Measurements from ENCODE around the gene PALLD.

DNA sequence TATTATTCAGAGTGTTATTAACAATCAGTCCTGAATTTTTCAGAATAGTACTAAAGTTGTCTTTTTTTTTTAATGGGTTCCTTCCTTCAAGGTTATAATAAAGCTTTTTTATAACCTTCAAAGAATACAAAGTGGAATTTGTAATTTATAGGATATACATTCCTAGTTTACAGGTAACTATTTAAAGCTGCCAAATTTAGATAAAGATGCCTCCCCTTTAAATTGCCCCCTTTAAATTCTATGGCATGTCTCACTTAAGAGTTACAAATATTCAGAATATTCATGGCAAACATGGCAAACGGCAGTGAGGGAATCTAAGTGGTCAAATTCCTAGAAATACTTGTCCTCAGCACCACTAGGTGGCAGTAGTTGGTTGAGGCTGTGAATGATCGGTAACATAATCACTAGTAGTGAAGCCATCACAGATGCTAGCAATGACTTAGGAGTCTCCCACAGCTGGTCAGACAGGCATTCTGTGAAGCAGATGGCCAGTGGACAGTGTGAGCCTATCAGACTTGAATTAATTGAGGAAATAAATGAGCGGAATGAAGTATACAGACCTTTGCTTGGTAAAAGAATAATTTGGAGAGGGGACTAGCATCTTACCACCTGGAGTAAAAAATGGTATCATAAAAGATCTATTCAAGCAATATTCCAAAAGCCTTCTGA lies 426.8 kb downstream of the PALLD start:
- TF ChIP-seq, protein P1, sequence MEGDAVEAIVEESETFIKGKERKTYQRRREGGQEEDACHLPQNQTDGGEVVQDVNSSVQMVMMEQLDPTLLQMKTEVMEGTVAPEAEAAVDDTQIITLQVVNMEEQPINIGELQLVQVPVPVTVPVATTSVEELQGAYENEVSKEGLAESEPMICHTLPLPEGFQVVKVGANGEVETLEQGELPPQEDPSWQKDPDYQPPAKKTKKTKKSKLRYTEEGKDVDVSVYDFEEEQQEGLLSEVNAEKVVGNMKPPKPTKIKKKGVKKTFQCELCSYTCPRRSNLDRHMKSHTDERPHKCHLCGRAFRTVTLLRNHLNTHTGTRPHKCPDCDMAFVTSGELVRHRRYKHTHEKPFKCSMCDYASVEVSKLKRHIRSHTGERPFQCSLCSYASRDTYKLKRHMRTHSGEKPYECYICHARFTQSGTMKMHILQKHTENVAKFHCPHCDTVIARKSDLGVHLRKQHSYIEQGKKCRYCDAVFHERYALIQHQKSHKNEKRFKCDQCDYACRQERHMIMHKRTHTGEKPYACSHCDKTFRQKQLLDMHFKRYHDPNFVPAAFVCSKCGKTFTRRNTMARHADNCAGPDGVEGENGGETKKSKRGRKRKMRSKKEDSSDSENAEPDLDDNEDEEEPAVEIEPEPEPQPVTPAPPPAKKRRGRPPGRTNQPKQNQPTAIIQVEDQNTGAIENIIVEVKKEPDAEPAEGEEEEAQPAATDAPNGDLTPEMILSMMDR (IDR thresholded peaks at IDR 0.05): peak; percentile 48 to 65 (median 58)
- peak in 1 of 2 donors; percentile 54 for TF ChIP-seq POLR2AphosphoS5 (IDR thresholded peaks at IDR 0.05)
